Astrocyte (in vitro differentiated cells and primary cell): ENCODE measurements around the gene CYP2C19. TPM values are rescaled to one million over a fixed set of nuclear protein-coding genes. Genes with fewer than 3 reads are reported as not detected.
A peak's percentile ranks its signal among the peaks of the same experiment; 100 is the strongest.
"Not testable (repeated sequence)": the region's sequence is repeated elsewhere in the genome, so short reads cannot be mapped to it uniquely, and the experiment has no call there.

Experiments used
- DNase-seq: peaks from one replicate; pipeline ENCODE4 v3.0.0-alpha.2; 2010; ENCODE audit warnings: low read depth
- FAIRE-seq: peaks from 2 replicates; lab custom pipeline; 2011; peaks lifted over from hg19 to GRCh38; lab: Jason Lieb, UNC
- H2AFZ ChIP-seq: 2 replicates; pipeline ENCODE4 v1.6.0; 2012; ENCODE audit warnings: low read depth, low read length, inconsistent platforms
- H3K27ac ChIP-seq: 2 replicates; pipeline ENCODE4 v1.5.1; 2011; ENCODE audit warnings: low read depth, low read length, inconsistent platforms
- H3K27me3 ChIP-seq: 2 replicates; pipeline ENCODE4 v1.6.0; 2011; ENCODE audit warnings: low read length, inconsistent platforms; ENCODE audit not compliant: insufficient read depth
- H3K36me3 ChIP-seq: 2 replicates; pipeline ENCODE4 v1.5.1; 2011; ENCODE audit warnings: low read length, inconsistent platforms; ENCODE audit not compliant: insufficient read depth
- H3K4me1 ChIP-seq: 2 replicates; pipeline ENCODE4 v1.5.1; 2011; ENCODE audit warnings: low read length, inconsistent platforms; ENCODE audit not compliant: insufficient read depth
- H3K4me2 ChIP-seq: 2 replicates; pipeline ENCODE4 v1.6.0; 2012; ENCODE audit warnings: low read length, inconsistent platforms
- H3K4me3 ChIP-seq: 2 replicates; pipeline ENCODE4 v1.5.1; 2011; ENCODE audit warnings: low read depth, mild to moderate bottlenecking, low read length, inconsistent platforms; ENCODE audit not compliant: insufficient read depth
- H3K79me2 ChIP-seq: 2 replicates; pipeline ENCODE4 v1.6.0; 2012; ENCODE audit warnings: mild to moderate bottlenecking, low read length, inconsistent platforms; ENCODE audit not compliant: insufficient read depth
- H3K9ac ChIP-seq: 2 replicates; pipeline ENCODE4 v1.6.0; 2012; ENCODE audit warnings: mild to moderate bottlenecking, low read length, inconsistent platforms
- H3K9me3 ChIP-seq: 2 replicates; pipeline ENCODE4 v1.5.1; 2012; ENCODE audit warnings: low read depth, mild to moderate bottlenecking, low read length, inconsistent platforms; ENCODE audit not compliant: insufficient read depth
- H4K20me1 ChIP-seq: 2 replicates; pipeline ENCODE4 v1.6.0; 2012; ENCODE audit warnings: low read length, inconsistent platforms; ENCODE audit not compliant: insufficient read depth
- H3K27ac Mint-ChIP-seq: one replicate; pipeline ENCODE4 v1.8.0; 2021; ENCODE audit warnings: mild to moderate bottlenecking, mixed read lengths; ENCODE audit not compliant: unreplicated experiment
- H3K27me3 Mint-ChIP-seq: one replicate; pipeline ENCODE4 v1.8.0; 2021; ENCODE audit warnings: low read depth, mixed read lengths; ENCODE audit not compliant: unreplicated experiment
- H3K36me3 Mint-ChIP-seq: one replicate; pipeline ENCODE4 v1.8.0; 2021; ENCODE audit warnings: low read depth, mixed read lengths; ENCODE audit not compliant: unreplicated experiment
- H3K4me1 Mint-ChIP-seq: one replicate; pipeline ENCODE4 v1.8.0; 2021; ENCODE audit warnings: low read depth, mixed read lengths; ENCODE audit not compliant: unreplicated experiment
- H3K4me3 Mint-ChIP-seq: one replicate; pipeline ENCODE4 v1.8.0; 2021; ENCODE audit warnings: mild to moderate bottlenecking, moderate library complexity, mixed read lengths; ENCODE audit not compliant: unreplicated experiment
- H3K9me3 Mint-ChIP-seq: one replicate; pipeline ENCODE4 v1.8.0; 2021; ENCODE audit warnings: mild to moderate bottlenecking, mixed read lengths; ENCODE audit not compliant: unreplicated experiment
- CTCF ChIP-seq: IDR thresholded peaks from 2 replicates; pipeline ENCODE4 v1.5.1; 2011; ENCODE audit warnings: low read depth, mild to moderate bottlenecking, inconsistent platforms, low read length, moderate library complexity; ENCODE audit not compliant: insufficient read depth
- EZH2 ChIP-seq: IDR thresholded peaks from 2 replicates; pipeline ENCODE4 v1.6.1; 2012; ENCODE audit warnings: mild to moderate bottlenecking, low read length, inconsistent platforms; ENCODE audit not compliant: insufficient read depth
- total RNA-seq: library from RNA; stranded (reverse); gene quantifications from 2 replicates; pipeline ENCODE4 v1.2.1, GENCODE V29; 2021

Gene CYP2C19
- total RNA-seq, 1 donor from 2014 or later, result not detected

GRCh38 chr10:94785211-94785610 lies 22.7 kb downstream of the CYP2C19 start:
- Mint-ChIP-seq H3K27ac (peak overlapping the region; percentile 6), H3K36me3 (no peaks in the 10 kb centered on the region), H3K9me3 (peaks cover 2% of the 10 kb centered on the region), H3K4me3 (no peak overlapping the region), H3K4me1 (peaks cover 5% of the 10 kb centered on the region), H3K27me3 (no peaks in the 10 kb centered on the region)
- FAIRE-seq (no peak), DNase-seq (no peak)
- Histone ChIP-seq H4K20me1 (no peaks in the 10 kb centered on the region), H2AFZ (no peak overlapping the region), H3K27ac (no peak overlapping the region), H3K4me2 (no peak overlapping the region), H3K9ac (no peak overlapping the region), H3K36me3 (no peaks in the 10 kb centered on the region), H3K79me2 (no peaks in the 10 kb centered on the region), H3K27me3 (no peaks in the 10 kb centered on the region), H3K4me3 (no peak overlapping the region), H3K9me3 (no peaks in the 10 kb centered on the region), H3K4me1 (no peaks in the 10 kb centered on the region)
- TF ChIP-seq CTCF (no peak), EZH2 (no peak)

- not testable (repeated sequence) for H3K9ac ChIP-seq, H3K79me2 ChIP-seq, H3K4me1 Mint-ChIP-seq, H3K4me1 ChIP-seq, H3K9me3 ChIP-seq, H3K27ac Mint-ChIP-seq, H3K36me3 ChIP-seq, H2AFZ ChIP-seq, H3K27ac ChIP-seq, H3K27me3 ChIP-seq, H3K4me3 Mint-ChIP-seq, H3K4me2 ChIP-seq, H3K4me3 ChIP-seq, FAIRE-seq, H3K36me3 Mint-ChIP-seq, DNase-seq, H4K20me1 ChIP-seq, H3K27me3 Mint-ChIP-seq
- peaks cover 16% of the 10 kb centered on the region for H3K9me3 Mint-ChIP-seq
These were observed 38.1 kb downstream of the CYP2C19 start for GRCh38 chr10:94800551-94800950.

GRCh38 chr10:94803307-94803706 lies 40.8 kb downstream of the CYP2C19 start:
- no peak overlapping the region for H3K9ac ChIP-seq
- no peaks in the 10 kb centered on the region for H3K4me1 ChIP-seq
- Mint-ChIP-seq H3K9me3 (peaks cover 15% of the 10 kb centered on the region), H3K27me3 (peaks cover 4% of the 10 kb centered on the region), H3K27ac (no peak overlapping the region), H3K4me1 (no peaks in the 10 kb centered on the region), H3K4me3 (no peak overlapping the region), H3K36me3 (no peaks in the 10 kb centered on the region)
- no peak overlapping the region for H3K4me2 ChIP-seq
- DNase-seq (no peak), FAIRE-seq (no peak)
- no peak overlapping the region for H3K27ac ChIP-seq
- no peaks in the 10 kb centered on the region for H3K36me3 ChIP-seq
- no peak overlapping the region for H3K4me3 ChIP-seq
- no peaks in the 10 kb centered on the region for H3K79me2 ChIP-seq
- H4K20me1 ChIP-seq, result no peaks in the 10 kb centered on the region
- H3K27me3 ChIP-seq, result no peaks in the 10 kb centered on the region
- TF ChIP-seq EZH2, result no peak
- no peak for TF ChIP-seq CTCF
- H3K9me3 ChIP-seq, result peaks cover 7% of the 10 kb centered on the region
- H2AFZ ChIP-seq, result no peak overlapping the region

- not testable (repeated sequence) for H3K4me1 ChIP-seq, H2AFZ ChIP-seq, H3K9me3 ChIP-seq, H3K9ac ChIP-seq, H3K36me3 ChIP-seq, H3K4me1 Mint-ChIP-seq, H4K20me1 ChIP-seq, FAIRE-seq, H3K27me3 Mint-ChIP-seq, H3K27me3 ChIP-seq, H3K4me2 ChIP-seq, H3K4me3 Mint-ChIP-seq, H3K79me2 ChIP-seq, H3K36me3 Mint-ChIP-seq, DNase-seq, H3K9me3 Mint-ChIP-seq, H3K27ac ChIP-seq, H3K4me3 ChIP-seq, H3K27ac Mint-ChIP-seq
These were observed 67.5 kb downstream of the CYP2C19 start for GRCh38 chr10:94830025-94830424.
